Muscle layer of colon (tissue), 2 donors: ENCODE measurements around the gene PPY.
"Not testable (repeated sequence)": the region's sequence is repeated elsewhere in the genome, so short reads cannot be mapped to it uniquely, and the experiment has no call there.

ENCODE experiments used
- H3K27ac ChIP-seq: one replicate; pipeline ENCODE4 v1.7.0; 2013; ENCODE audit warnings: low read depth, mild to moderate bottlenecking, low read length, moderate library complexity
- H3K27me3 ChIP-seq, 2 donors: one replicate each; pipeline ENCODE4 v1.7.0; 2013; ENCODE audit warnings: low read length in 2 of 2, mild to moderate bottlenecking in 2 of 2; ENCODE audit not compliant: insufficient read depth in 2 of 2, control insufficient read depth in 1 of 2
- H3K36me3 ChIP-seq: one replicate; pipeline ENCODE4 v1.7.0; 2013; ENCODE audit warnings: mild to moderate bottlenecking, low read length; ENCODE audit not compliant: insufficient read depth
- H3K4me1 ChIP-seq: one replicate; pipeline ENCODE4 v1.7.0; 2013; ENCODE audit warnings: mild to moderate bottlenecking, low read length; ENCODE audit not compliant: insufficient read depth
- H3K4me3 ChIP-seq, 2 donors: one replicate each; pipeline ENCODE4 v1.7.0; 2013; ENCODE audit warnings: low read length in 2 of 2, low read depth in 1 of 2, mild to moderate bottlenecking in 1 of 2, moderate library complexity in 1 of 2
- H3K9ac ChIP-seq: one replicate; pipeline ENCODE4 v1.7.0; 2013; ENCODE audit warnings: low read length
- H3K9me3 ChIP-seq: one replicate; pipeline ENCODE4 v1.7.0; 2013; ENCODE audit warnings: mild to moderate bottlenecking, low read length
- donor health status: abdominal sarcoma.
- donor health status: Adenocarcinoma of cecum.

The PPY gene

DNA sequence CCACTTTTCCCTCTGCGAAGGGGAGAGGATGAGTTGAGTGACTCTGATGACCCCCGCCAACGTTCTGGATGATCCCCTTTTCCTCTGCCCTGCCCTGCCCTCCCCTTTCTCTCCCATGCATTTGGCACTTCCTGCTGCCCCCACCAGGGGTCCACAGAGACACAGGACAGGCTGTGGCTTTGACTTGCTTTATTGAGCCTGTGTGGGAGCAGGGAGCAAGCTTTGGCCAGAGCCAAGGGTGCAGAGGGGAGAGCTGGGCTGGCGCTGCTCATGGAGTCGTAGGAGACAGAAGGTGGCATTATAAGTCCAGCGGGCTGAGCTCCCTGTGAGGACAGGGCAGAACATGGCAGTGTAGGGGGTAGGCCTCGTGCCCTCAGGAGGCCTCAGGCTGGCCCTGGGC lies 1.6 kb downstream of the PPY start:
- no peaks in the 10 kb centered on the region for H3K4me1 ChIP-seq
- H3K27me3 ChIP-seq = peaks cover 0 to 20% of the 10 kb centered on the region in 2 donors
- no peak overlapping the region for H3K9ac ChIP-seq
- H3K9me3 ChIP-seq = no peaks in the 10 kb centered on the region
- no peak overlapping the region for H3K4me3 ChIP-seq
- no peaks in the 10 kb centered on the region for H3K36me3 ChIP-seq
- H3K27ac ChIP-seq = no peak overlapping the region

DNA sequence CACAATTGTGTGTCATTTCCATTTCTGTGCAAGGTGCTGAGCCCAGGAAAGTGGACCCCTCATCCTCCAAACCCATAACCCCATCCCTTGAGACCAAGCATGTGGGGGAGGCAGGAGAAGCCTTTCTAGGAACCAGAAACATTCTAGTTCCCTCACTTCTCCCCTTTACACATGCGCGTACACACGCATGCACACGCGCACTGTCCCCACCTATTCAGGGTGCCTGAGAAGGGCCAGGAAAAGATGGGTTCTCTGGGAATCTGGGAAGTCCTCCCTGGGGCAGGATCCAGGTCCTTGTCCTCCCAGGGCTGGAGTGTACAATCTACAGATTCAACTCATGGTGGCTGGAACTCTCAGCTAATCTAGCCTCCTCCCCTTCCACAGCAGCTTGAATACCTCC lies 2.4 kb downstream of the PPY start:
- Histone ChIP-seq H3K9me3 (no peaks in the 10 kb centered on the region), H3K4me1 (no peaks in the 10 kb centered on the region), H3K27me3 (peaks cover 0 to 20% of the 10 kb centered on the region in 2 donors), H3K27ac (no peak overlapping the region), H3K4me3 (no peak overlapping the region), H3K36me3 (no peaks in the 10 kb centered on the region), H3K9ac (no peak overlapping the region)

DNA sequence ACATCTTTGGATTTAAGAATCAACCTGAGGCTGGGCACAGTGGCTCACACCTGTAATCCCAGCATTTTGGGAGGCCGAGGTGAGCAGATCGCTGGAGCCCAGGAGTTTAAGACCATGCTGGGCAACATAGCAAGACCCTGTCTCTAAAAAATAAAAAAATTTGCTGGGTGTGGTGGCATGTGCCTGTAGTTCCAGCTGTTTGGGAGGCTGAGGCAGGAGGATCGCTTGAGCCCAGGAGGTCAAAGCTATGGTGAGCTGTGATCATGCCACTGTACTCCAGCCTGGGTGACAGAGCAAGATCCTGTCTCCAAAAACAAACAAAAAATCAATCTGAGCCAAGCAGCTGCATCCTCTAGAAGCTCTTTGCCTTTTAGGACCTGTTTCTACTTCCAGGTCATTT lies 2.8 kb downstream of the PPY start:
- peaks cover 0 to 20% of the 10 kb centered on the region in 2 donors for H3K27me3 ChIP-seq
- not testable (repeated sequence) for H3K9me3 ChIP-seq, H3K4me1 ChIP-seq, H3K27ac ChIP-seq, H3K4me3 ChIP-seq, H3K36me3 ChIP-seq, H3K9ac ChIP-seq

DNA sequence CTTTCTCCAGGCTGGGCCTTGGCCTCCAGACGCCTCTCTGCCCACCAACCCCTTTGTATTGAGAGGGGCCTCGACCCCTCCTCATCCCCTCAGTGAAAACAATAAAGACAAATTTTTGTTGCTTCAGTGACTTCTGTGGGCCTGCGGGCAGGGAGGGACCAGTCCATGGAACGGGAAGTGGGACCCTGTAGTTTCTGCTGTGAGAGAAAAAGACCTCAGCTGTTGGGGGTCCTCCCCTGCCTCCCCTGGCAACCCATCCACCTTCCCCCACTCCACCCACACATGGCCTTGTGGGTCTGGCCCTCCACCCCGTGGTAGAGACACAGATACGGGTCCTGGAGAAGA lies 3.5 kb downstream of the PPY start:
- Histone ChIP-seq H3K27ac (no peak overlapping the region), H3K4me3 (no peak overlapping the region), H3K36me3 (no peaks in the 10 kb centered on the region), H3K9ac (no peak overlapping the region), H3K27me3 (peaks cover 0 to 20% of the 10 kb centered on the region in 2 donors), H3K4me1 (no peaks in the 10 kb centered on the region), H3K9me3 (no peaks in the 10 kb centered on the region)

DNA sequence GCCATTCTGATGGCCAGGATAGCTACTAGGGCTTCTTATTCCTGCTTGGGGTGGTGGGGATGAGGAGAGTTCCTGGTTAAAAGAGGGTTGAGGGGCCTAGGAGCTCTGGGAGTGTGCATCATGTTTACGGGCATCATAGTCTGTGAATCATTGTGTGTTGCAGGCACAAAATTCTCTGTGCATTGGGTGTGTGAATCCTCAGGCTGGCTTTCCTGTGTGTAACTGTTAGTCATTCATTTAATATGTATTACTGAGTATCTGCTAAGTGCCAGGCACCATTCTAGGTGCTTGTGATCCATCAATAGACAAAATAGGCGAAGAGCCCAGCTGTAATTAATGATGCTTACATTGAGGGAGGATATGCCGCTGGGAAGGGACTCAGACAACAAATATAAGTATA lies 5.8 kb downstream of the PPY start:
- no peak overlapping the region for H3K4me3 ChIP-seq
- no peak overlapping the region for H3K9ac ChIP-seq
- no peak overlapping the region for H3K27ac ChIP-seq
- no peaks in the 10 kb centered on the region for H3K9me3 ChIP-seq
- H3K27me3 ChIP-seq = peaks cover 0 to 20% of the 10 kb centered on the region in 2 donors
- H3K4me1 ChIP-seq = no peaks in the 10 kb centered on the region
- no peaks in the 10 kb centered on the region for H3K36me3 ChIP-seq

DNA sequence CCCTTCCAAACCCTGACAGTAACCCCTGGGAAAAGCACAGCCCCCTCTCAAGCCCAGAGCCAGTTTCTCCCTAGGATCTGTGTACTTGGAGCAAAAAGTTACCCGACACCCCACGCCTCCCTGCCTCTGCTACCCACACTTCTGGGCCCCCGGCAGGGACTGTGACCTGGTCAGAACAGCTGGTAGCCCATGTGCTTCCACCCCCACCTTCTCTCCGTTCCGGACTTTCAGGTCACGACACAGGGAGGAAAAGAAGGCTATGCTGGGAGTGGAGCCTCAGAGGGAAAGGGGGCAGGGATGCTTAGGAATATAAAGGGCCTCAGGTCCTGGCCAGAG lies 6.4 kb downstream of the PPY start:
- no peaks in the 10 kb centered on the region for H3K9me3 ChIP-seq
- H3K4me1 ChIP-seq = no peaks in the 10 kb centered on the region
- H3K27ac ChIP-seq = no peak overlapping the region
- H3K9ac ChIP-seq = no peak overlapping the region
- no peaks in the 10 kb centered on the region for H3K36me3 ChIP-seq
- H3K4me3 ChIP-seq = no peak overlapping the region
- peaks cover 0 to 20% of the 10 kb centered on the region in 2 donors for H3K27me3 ChIP-seq

DNA sequence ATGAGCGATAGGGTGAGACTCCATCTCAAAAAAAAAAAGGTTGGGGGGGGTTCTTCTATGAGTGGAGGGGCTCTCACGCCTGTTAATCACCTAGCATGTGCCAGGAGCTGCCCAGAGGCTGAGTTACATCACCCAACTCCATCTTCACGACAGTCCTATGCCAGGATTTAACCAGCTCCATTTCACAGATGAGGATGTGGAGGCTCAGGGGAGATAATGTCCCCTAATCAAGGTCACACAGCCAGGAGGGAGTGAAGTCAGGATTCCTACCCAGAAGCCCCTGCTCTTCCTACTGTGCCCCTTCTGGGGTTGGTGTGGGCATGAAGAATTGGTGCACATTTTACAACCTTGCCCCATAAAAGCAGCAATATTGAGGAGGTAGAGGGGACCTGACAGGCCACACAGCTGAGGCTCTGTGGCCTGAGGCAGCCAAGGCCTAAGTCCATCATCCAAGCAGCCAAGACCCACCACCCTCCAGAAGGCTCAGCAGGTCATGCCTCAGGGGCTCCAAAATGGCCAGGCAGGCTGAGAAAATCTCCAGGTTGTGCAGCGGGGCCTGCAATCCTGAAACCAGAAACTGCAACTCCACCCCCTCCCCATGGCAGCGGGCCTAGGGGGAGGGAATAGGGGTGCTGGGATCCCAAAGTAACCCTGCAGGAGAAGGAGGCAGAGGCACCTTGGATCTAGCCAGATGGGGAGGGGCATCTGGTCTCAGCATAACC lies 6.9 kb downstream of the PPY start:
- H3K9me3 ChIP-seq = no peaks in the 10 kb centered on the region
- no peaks in the 10 kb centered on the region for H3K4me1 ChIP-seq
- no peak overlapping the region for H3K9ac ChIP-seq
- peaks cover 0 to 20% of the 10 kb centered on the region in 2 donors for H3K27me3 ChIP-seq
- no peaks in the 10 kb centered on the region for H3K36me3 ChIP-seq
- no peak overlapping the region for H3K27ac ChIP-seq
- H3K4me3 ChIP-seq = no peak overlapping the region

DNA sequence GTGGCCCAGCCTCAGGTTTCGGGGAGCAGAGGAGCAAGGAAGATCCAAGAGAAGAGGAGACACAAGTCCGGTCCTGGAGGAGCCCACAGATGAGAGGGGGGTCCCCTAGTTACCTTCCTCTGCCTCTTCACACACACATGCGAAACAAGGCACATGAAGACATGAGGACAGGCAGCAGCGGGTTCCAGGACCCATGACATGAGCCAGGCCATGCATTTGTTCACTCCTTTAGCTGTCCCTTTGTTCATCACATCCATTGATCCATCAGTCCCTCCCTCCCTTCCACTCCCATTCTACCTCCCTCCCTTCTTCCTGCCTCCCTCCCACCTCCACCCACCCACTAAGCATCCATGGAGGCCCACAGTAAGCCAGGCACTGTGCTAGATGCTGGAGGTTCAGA lies 9.4 kb downstream of the PPY start:
- no peaks in the 10 kb centered on the region for H3K4me1 ChIP-seq
- H3K9ac ChIP-seq = no peak overlapping the region
- H3K36me3 ChIP-seq = no peaks in the 10 kb centered on the region
- no peak overlapping the region for H3K4me3 ChIP-seq
- H3K27me3 ChIP-seq = peaks cover 0 to 8% of the 10 kb centered on the region in 2 donors
- no peak overlapping the region for H3K27ac ChIP-seq
- no peaks in the 10 kb centered on the region for H3K9me3 ChIP-seq

DNA sequence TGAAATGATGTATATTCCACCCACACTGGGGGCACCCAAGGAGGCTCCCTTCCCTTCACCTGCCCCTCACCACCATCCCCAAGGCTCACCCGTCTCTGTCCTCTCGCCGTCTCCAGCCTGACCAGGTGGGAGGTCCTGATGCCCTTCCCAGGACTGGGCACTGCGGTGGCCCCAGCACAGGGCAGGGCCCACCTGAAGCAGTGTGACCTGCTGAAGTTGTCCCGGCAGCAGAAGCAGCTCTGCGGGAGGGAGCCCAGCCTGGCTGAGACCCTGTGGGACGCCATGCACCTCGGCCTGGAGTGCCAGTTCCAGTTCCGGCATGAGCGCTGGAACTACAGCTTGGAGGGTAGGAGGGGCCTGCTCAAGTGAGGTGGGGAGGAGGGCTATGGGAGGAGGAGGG lies 9.9 kb downstream of the PPY start:
- H3K27ac ChIP-seq = no peak overlapping the region
- no peaks in the 10 kb centered on the region for H3K36me3 ChIP-seq
- no peaks in the 10 kb centered on the region for H3K9me3 ChIP-seq
- no peak overlapping the region for H3K9ac ChIP-seq
- peaks cover 0 to 8% of the 10 kb centered on the region in 2 donors for H3K27me3 ChIP-seq
- no peak overlapping the region for H3K4me3 ChIP-seq
- peaks cover under 1% of the 10 kb centered on the region for H3K4me1 ChIP-seq

DNA sequence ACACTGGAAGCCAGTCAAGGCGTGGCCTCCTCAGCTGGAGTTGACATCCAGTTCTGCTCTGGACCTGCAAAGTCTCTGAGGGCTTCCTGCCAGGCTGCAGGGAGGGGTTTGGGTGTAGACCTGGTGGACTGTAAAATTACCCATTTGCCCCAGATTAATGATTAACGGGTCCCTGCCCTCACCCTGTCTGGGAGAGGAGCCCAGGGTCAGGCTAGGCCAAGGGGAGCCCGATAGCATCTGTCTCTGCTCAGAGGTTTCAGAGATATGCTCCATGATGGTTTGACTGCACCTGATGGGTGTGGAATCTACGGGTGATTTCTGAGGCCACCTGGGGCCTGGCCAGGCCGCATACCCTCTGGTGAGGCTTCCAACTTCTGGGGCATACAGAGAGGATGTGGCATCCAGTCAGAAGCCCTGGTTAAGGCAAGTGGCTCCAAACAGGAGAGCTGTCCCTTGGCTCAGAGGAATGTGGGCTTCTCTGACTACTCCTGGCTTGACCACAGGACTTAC lies 11.2 kb downstream of the PPY start:
- peaks cover 7% of the 10 kb centered on the region for H3K4me1 ChIP-seq
- H3K9ac ChIP-seq = no peak overlapping the region
- no peaks in the 10 kb centered on the region for H3K36me3 ChIP-seq
- no peak overlapping the region for H3K27ac ChIP-seq
- no peak overlapping the region for H3K4me3 ChIP-seq
- no peaks in the 10 kb centered on the region for H3K9me3 ChIP-seq
- H3K27me3 ChIP-seq = peaks cover 7 to 13% of the 10 kb centered on the region in 2 donors

DNA sequence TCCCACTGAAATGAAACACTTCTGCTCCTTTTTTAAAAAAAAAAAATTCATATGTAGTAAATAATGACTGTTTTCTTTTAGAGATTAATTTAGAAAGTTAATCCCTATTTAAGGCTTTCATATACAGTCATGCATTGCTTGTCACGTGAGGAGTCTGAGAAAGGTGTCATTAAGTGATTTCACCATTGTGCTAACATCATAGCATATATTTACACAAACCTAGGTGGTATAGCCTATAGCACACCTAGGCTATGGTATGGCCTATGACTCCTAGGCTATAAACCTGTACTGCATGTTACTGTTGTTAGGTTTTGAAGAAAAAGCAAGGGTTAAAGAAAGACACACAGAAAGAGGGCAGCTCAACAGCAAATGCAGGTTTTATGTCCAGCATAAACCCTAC lies 13.7 kb downstream of the PPY start:
- Histone ChIP-seq H3K4me1 (peaks cover 7% of the 10 kb centered on the region), H3K9me3 (no peaks in the 10 kb centered on the region), H3K4me3 (no peak overlapping the region), H3K27me3 (peaks cover 7 to 16% of the 10 kb centered on the region in 2 donors), H3K36me3 (no peaks in the 10 kb centered on the region), H3K9ac (no peak overlapping the region), H3K27ac (no peak overlapping the region)

DNA sequence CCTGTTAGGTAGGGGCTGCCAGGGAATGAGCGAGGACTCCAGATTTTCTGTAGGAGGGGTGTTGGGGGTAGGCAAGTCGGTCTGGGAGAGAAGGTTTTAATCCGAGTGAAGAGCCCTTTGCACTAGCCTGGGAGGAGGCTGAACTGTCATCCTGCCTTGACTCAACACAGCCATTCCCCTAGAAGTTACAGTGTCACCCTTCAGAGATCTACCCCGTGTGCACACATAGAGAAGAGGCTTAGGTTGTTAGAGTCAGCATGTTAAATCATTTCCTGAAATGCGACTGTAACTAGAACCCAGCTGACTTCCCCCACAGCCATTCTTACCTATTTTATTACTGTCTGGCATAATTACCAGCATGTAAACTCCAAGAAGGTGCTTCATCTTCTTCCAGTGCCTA lies 14.3 kb downstream of the PPY start:
- not testable (repeated sequence) for H3K27ac ChIP-seq, H3K9ac ChIP-seq, H3K4me1 ChIP-seq, H3K9me3 ChIP-seq, H3K36me3 ChIP-seq, H3K4me3 ChIP-seq
- H3K27me3 ChIP-seq = peaks cover 7 to 17% of the 10 kb centered on the region in 2 donors
